HuH-7 (cell line): ENCODE measurements around the gene MAP3K6.
A peak's percentile ranks its signal among the peaks of the same experiment; 100 is the strongest.

ENCODE experiments used
- DNase-seq: peaks from one replicate; pipeline ENCODE4 v3.0.0; 2011; ENCODE audit warnings: low spot score

The MAP3K6 gene

GRCh38 chr1:27372808-27373690 is 6.3 kb upstream of the MAP3K6 start:
- peak; percentile 50 for DNase-seq

GRCh38 chr1:27372022-27372807 is 5.5 kb upstream of the MAP3K6 start:
- DNase-seq = no peak

GRCh38 chr1:27368869-27369582 is 2.3 kb upstream of the MAP3K6 start:
- DNase-seq = peak; percentile 39

DNA sequence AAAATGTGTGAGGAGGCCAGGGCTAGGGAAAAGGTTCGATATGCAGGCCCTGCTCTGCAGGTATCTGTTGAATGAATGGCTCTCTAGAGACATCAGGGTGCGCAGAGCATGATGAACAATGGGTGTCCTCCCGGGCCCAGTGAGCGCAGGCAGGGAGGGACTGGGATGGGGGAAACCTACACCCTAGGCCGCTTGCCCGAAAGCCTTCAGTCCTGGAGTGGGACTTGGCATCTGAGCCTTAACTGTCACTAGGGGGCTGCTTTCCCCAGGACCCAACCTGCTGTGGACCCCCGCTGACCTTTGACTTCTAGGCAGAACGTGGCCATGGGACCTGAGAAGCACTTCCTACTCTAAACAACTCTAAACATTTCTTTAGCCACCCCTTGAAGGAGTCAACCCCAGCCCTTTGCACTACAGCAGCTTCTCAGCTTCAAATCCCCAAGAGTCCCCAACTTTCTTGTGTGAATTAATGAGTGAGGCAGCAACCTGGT is 444 bp upstream of the MAP3K6 start:
- DNase-seq = no peak

DNA sequence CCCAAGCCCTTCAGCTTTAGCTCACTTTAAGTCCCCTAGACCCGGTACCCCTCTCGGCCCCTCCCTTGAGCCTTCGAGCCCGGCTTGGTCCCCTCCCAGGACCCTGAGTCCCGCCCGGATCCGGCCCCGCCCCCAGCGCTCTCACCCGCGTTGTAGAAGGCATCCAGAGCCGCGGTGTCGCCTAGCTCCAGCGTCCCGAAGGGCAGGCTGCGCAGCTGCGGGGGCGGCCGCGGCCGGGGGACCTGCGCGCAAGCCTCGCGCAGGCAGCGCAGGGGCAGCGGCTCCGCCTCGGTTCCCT is 699 bp downstream of the MAP3K6 start:
- DNase-seq = peak; percentile 90

GRCh38 chr1:27365372-27366112 is 1.2 kb downstream of the MAP3K6 start:
- peak; percentile 91 for DNase-seq

DNA sequence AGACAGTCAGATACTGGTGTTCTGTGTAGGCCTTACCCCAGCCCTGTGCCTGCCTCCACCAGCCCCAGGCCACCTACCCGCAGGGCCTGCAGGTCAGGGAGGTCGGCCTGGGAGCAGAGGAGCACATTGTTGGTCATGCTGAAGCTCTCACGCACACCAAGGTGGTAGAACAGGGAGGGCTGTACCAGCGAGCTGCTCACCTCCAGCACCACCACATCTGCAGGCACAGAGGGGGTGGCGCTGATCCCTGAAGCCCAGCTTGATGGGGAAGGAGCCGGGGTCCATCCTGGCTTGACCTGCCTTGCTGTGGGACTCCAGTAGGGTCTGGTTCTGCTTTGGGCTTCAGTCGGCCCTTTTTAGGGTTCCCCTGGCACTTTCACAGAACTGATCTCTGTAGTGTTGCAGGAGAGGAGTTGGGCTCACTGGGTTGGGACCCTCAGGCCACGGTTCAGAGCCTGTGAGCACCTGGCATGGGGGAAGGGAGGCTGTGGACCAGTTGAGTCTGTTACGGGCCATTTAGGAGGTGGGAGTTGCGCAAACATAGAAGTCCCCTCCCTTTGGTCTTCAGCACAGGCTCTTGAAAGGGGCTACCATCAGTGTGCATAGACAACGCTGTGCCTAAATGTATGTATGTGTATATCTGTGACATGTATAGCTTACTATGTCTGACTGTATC is 1.9 kb downstream of the MAP3K6 start:
- no peak for DNase-seq

- DNase-seq = no peak
These were observed 2.7 kb downstream of the MAP3K6 start for GRCh38 chr1:27363766-27364695.

DNA sequence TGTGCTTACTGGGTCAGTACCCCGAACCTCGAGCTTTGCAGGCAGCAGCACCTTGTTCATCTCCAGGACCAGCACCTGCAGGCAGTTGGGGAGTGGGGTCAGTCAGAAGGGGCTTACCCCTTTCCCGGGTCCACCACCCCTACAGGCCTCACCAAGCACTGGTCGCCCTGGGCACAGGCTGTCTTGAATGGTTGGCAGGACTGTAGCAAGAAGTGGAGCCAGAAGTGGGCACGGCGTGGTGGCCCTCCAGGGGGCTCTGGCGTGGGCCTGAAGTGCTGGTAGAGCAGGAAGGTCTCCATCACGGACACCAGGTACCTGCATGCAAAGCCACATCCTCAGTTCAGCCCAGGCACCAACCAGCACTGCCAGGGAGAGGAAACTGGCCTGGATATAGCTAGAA is 5.2 kb downstream of the MAP3K6 start:
- no peak for DNase-seq

- DNase-seq = no peak
These were observed 5.7 kb downstream of the MAP3K6 start for GRCh38 chr1:27361044-27361402.

DNA sequence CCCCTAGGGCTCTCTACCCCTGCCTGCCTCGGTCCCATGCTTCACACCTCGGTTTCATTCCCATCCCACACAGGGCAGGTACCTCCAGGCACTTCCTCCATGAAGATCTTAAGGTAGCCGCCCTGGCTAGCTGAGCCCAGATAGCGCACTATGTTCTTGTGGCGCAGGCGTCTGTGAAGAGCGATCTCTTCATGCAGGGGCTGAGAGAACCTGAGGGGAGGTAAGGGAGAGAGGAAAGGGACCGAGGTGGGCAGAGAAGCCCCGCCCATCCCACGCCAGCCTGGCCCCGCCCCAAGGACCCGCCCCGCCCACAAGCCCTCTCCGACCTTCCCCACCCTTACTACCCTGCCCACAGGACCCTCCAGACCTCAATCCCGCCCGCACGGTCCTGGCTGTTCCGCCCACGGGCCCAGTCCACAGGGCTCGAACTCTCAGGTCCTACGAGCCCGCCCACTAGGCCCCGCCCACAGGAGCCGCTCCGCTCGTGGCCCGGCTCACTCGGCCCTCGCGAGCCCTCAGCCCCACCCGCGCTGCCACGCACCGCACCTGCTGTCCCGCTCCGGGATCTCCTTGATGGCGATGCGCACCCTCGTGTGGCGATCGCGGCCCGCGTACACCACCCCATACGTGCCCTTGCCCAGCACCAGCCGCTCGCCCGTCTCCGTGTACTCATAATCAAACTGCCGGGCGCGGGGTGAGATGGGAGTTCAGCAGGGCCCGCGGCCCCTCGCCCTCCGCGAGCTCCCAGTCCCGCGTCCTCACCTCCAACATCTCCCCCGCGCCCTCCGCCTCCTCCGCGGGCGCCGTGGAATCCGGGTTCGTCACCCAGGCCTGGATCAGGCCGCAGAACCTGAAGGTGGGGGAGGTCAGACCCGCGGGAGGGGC is 6.4 kb downstream of the MAP3K6 start:
- DNase-seq = no peak

DNA sequence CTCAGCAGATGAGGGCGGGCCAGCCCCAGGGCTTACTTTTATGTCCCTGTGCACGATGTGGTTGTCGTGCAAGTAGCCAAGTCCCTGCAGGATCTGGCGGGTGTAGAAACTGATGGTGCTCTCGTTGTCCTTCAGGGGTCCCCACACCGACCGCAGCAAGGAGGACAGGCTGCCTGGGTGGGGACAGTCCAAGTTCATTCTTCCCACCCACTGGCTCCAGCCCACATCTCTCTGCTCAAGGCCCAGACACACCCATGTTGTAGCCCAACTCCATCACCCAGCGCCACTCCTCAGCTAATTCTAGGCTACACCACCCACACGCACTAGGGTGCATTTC is 7.0 kb downstream of the MAP3K6 start:
- DNase-seq = no peak

DNA sequence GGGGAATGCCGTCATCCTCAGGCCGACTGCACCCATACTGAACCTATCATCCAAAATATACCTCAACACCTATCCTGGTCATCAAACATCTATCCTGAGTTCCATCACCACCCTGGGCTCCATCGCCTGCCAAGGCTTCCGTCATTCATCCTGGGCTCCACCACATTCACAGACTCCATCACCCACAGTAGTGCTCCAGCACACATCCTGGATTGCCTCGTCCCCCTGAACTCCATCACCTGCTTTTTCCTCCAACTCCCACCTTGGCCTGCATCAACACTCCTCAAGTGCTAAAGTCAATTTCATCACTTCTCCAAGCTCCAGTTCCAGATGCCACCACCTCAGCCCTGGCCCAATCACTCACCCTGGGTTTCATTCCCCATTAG is 7.8 kb downstream of the MAP3K6 start:
- no peak for DNase-seq

DNA sequence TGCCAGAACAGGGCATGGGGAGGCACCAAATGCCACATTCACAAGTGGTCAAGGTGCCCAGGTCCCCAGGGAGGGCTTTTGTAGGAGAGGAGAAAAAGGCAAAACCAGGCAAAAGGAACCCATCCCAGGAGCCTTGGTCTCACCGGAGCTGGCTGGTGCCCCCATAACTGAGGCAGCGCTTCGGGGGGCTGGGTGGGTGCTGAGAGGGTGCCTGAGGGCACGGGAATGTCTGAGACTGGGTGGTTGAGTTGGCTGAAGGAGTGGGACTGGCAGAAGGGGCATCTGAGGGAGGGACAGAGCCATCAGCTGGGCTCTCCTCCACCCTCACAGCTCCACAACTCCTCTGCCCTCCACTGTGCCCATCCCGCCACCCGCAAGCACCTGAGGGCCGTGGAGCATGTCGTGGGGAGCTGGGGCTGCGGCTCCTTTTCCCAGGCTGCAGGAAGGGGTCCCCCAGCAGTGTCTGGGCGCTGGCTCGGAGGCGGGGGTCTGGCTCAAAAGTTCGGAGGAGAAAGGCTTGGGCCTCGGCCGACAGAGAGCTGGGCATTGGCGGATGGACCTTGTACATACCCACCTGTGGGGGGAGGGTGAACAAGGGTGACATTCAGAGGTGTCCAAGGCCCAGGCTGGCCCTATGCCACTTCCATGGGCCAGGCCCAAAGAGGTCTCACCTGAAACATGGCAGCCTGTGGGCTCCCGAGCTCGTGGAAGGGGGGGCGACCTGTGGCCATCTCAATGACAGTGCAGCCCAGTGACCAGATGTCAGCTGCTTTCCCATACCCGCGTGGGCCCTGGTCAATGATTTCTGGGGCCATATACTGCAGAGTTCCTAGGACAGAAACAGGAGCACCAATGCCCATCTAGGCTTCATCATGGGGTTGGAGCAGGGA is 8.5 kb downstream of the MAP3K6 start:
- DNase-seq = no peak

- peak; percentile 96 for DNase-seq
These were observed 9.3 kb downstream of the MAP3K6 start for GRCh38 chr1:27357281-27358037.

GRCh38 chr1:27356619-27357280 is 10.0 kb downstream of the MAP3K6 start:
- no peak for DNase-seq

GRCh38 chr1:27356277-27356618 is 10.5 kb downstream of the MAP3K6 start:
- DNase-seq = no peak
